NCI-H2227 treated with DMSO at 0.1 percent for 48 hours (cell line): ENCODE data around the gene ARHGAP15.

Source experiments
- DNase-seq: peaks from one replicate; lab custom pipeline; 2025; lab: John Stamatoyannopoulos, UW

Gene ARHGAP15

GRCh38 chr2:143169105-143169504 lies 39.9 kb downstream of the ARHGAP15 start:
- DNase-seq: no peak

- DNase-seq: peak; percentile 80
Measured at GRCh38 chr2:143171817-143172216, 42.6 kb downstream of the ARHGAP15 start.

- DNase-seq: no peak
Measured at GRCh38 chr2:143175438-143175837, 46.2 kb downstream of the ARHGAP15 start.

- no peak for DNase-seq
Measured at GRCh38 chr2:143176606-143177005, 47.4 kb downstream of the ARHGAP15 start.

- no peak for DNase-seq
Measured at GRCh38 chr2:143177096-143177786, 48.0 kb downstream of the ARHGAP15 start.

- no peak for DNase-seq
Measured at GRCh38 chr2:143181494-143181893, 52.3 kb downstream of the ARHGAP15 start.

- DNase-seq: no peak
Measured at GRCh38 chr2:143182649-143183048, 53.4 kb downstream of the ARHGAP15 start.

GRCh38 chr2:143183804-143184463 lies 54.7 kb downstream of the ARHGAP15 start:
- DNase-seq: no peak

- DNase-seq: no peak
Measured at GRCh38 chr2:143186876-143187275, 57.7 kb downstream of the ARHGAP15 start.

- no peak for DNase-seq
Measured at GRCh38 chr2:143190431-143190830, 61.2 kb downstream of the ARHGAP15 start.

- no peak for DNase-seq
Measured at GRCh38 chr2:143192106-143192505, 62.9 kb downstream of the ARHGAP15 start.

GRCh38 chr2:143192716-143193115 lies 63.5 kb downstream of the ARHGAP15 start:
- DNase-seq: no peak

GRCh38 chr2:143193121-143193520 lies 63.9 kb downstream of the ARHGAP15 start:
- no peak for DNase-seq

GRCh38 chr2:143195511-143195910 lies 66.3 kb downstream of the ARHGAP15 start:
- no peak for DNase-seq

- DNase-seq: no peak
Measured at GRCh38 chr2:143204062-143204461, 74.8 kb downstream of the ARHGAP15 start.

GRCh38 chr2:143205106-143205764 lies 76.0 kb downstream of the ARHGAP15 start:
- DNase-seq: peak; percentile 26

- no peak for DNase-seq
Measured at GRCh38 chr2:143209570-143210445, 80.6 kb downstream of the ARHGAP15 start.

GRCh38 chr2:143210446-143210819 lies 81.2 kb downstream of the ARHGAP15 start:
- no peak for DNase-seq

GRCh38 chr2:143217512-143218115 lies 88.4 kb downstream of the ARHGAP15 start:
- no peak for DNase-seq

GRCh38 chr2:143218621-143219020 lies 89.4 kb downstream of the ARHGAP15 start:
- DNase-seq: no peak

- no peak for DNase-seq
Measured at GRCh38 chr2:143219266-143219665, 90.0 kb downstream of the ARHGAP15 start.

- no peak for DNase-seq
Measured at GRCh38 chr2:143223556-143223955, 94.3 kb downstream of the ARHGAP15 start.
